ENCODE data around the gene NLRP1. TPM values are rescaled to one million over a fixed set of nuclear protein-coding genes. Genes with fewer than 3 reads are reported as not detected.

NLRP1 gene
- total and polyA plus RNA-seq, 2 of the 13 experiments (the other 11 are each of a cell fraction or from before 2014, with no cell fraction given): 3.4 to 3.7 TPM

GRCh38 chr17:5516060-5516792 lies 68.1 kb downstream of the NLRP1 start (continued):
- no peak for TF ChIP-seq ZZZ3 (CRISPR knock-in tag; IDR thresholded peaks at IDR 0.05; ENCODE audit: borderline replicate concordance)
- TF ChIP-seq ATAD3A (CRISPR knock-in tag; IDR thresholded peaks at IDR 0.05): no peak
- no peak for TF ChIP-seq HMG20B (CRISPR knock-in tag; conservative IDR thresholded peaks at IDR 0.05)
- no peak for TF ChIP-seq ZNF432 (CRISPR knock-in tag; IDR thresholded peaks at IDR 0.05; ENCODE audit: borderline replicate concordance)
- TF ChIP-seq ARNT (IDR thresholded peaks at IDR 0.05): no peak
- peak; percentile 59; the same call in 1 of the 2 replicates for TF ChIP-seq SIX1 (CRISPR knock-in tag; IDR thresholded peaks at IDR 0.05; ENCODE audit: borderline replicate concordance)
- no peak for TF ChIP-seq RELA (CRISPR knock-in tag; IDR thresholded peaks at IDR 0.05)
- TF ChIP-seq EEA1 (CRISPR knock-in tag; IDR thresholded peaks at IDR 0.05; ENCODE audit: borderline replicate concordance): no peak
- TF ChIP-seq HNRNPLL (IDR thresholded peaks at IDR 0.05; ENCODE audit: low read depth, low read length, poor library complexity, severe bottlenecking): no peak
- no peak for TF ChIP-seq KLF11 (CRISPR knock-in tag; IDR thresholded peaks at IDR 0.05)
- TF ChIP-seq NCOA2 (CRISPR knock-in tag; IDR thresholded peaks at IDR 0.05): peak; percentile 17; the same call in 1 of the 2 replicates
- no peak for TF ChIP-seq HDAC6 (IDR thresholded peaks at IDR 0.05; ENCODE audit: low read depth, low read length)
- peak; percentile 90 for TF ChIP-seq FOXK2 (IDR thresholded peaks at IDR 0.05)
- TF ChIP-seq RFX3 (CRISPR knock-in tag; IDR thresholded peaks at IDR 0.05): no peak
- no peak for TF ChIP-seq FOXC1 (CRISPR knock-in tag; IDR thresholded peaks at IDR 0.05; ENCODE audit: borderline replicate concordance)
- no peak for TF ChIP-seq ZNF839 (CRISPR knock-in tag; IDR thresholded peaks at IDR 0.05; ENCODE audit: borderline replicate concordance)
- no peak for TF ChIP-seq MIER3 (CRISPR knock-in tag; IDR thresholded peaks at IDR 0.05; ENCODE audit: borderline replicate concordance)
- TF ChIP-seq, protein P1, sequence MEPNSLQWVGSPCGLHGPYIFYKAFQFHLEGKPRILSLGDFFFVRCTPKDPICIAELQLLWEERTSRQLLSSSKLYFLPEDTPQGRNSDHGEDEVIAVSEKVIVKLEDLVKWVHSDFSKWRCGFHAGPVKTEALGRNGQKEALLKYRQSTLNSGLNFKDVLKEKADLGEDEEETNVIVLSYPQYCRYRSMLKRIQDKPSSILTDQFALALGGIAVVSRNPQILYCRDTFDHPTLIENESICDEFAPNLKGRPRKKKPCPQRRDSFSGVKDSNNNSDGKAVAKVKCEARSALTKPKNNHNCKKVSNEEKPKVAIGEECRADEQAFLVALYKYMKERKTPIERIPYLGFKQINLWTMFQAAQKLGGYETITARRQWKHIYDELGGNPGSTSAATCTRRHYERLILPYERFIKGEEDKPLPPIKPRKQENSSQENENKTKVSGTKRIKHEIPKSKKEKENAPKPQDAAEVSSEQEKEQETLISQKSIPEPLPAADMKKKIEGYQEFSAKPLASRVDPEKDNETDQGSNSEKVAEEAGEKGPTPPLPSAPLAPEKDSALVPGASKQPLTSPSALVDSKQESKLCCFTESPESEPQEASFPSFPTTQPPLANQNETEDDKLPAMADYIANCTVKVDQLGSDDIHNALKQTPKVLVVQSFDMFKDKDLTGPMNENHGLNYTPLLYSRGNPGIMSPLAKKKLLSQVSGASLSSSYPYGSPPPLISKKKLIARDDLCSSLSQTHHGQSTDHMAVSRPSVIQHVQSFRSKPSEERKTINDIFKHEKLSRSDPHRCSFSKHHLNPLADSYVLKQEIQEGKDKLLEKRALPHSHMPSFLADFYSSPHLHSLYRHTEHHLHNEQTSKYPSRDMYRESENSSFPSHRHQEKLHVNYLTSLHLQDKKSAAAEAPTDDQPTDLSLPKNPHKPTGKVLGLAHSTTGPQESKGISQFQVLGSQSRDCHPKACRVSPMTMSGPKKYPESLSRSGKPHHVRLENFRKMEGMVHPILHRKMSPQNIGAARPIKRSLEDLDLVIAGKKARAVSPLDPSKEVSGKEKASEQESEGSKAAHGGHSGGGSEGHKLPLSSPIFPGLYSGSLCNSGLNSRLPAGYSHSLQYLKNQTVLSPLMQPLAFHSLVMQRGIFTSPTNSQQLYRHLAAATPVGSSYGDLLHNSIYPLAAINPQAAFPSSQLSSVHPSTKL (CRISPR knock-in tag; IDR thresholded peaks at IDR 0.05): peak; percentile 83
- TF ChIP-seq, protein P2, sequence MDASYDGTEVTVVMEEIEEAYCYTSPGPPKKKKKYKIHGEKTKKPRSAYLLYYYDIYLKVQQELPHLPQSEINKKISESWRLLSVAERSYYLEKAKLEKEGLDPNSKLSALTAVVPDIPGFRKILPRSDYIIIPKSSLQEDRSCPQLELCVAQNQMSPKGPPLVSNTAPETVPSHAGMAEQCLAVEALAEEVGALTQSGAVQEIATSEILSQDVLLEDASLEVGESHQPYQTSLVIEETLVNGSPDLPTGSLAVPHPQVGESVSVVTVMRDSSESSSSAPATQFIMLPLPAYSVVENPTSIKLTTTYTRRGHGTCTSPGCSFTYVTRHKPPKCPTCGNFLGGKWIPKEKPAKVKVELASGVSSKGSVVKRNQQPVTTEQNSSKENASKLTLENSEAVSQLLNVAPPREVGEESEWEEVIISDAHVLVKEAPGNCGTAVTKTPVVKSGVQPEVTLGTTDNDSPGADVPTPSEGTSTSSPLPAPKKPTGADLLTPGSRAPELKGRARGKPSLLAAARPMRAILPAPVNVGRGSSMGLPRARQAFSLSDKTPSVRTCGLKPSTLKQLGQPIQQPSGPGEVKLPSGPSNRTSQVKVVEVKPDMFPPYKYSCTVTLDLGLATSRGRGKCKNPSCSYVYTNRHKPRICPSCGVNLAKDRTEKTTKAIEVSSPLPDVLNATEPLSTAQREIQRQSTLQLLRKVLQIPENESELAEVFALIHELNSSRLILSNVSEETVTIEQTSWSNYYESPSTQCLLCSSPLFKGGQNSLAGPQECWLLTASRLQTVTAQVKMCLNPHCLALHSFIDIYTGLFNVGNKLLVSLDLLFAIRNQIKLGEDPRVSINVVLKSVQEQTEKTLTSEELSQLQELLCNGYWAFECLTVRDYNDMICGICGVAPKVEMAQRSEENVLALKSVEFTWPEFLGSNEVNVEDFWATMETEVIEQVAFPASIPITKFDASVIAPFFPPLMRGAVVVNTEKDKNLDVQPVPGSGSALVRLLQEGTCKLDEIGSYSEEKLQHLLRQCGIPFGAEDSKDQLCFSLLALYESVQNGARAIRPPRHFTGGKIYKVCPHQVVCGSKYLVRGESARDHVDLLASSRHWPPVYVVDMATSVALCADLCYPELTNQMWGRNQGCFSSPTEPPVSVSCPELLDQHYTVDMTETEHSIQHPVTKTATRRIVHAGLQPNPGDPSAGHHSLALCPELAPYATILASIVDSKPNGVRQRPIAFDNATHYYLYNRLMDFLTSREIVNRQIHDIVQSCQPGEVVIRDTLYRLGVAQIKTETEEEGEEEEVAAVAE (CRISPR knock-in tag; IDR thresholded peaks at IDR 0.05; ENCODE audit: borderline replicate concordance): peak; percentile 46; the same call in 1 of the 2 replicates
- peak; percentile 15 for TF ChIP-seq XRCC5 (optimal IDR thresholded peaks at IDR 0.05; ENCODE audit: low read length)
- peak; percentile 65; the same call in 1 of the 2 replicates for TF ChIP-seq KDM1A (CRISPR knock-in tag; IDR thresholded peaks at IDR 0.05)
- no peak for TF ChIP-seq ZNF253 (CRISPR knock-in tag; IDR thresholded peaks at IDR 0.05; ENCODE audit: borderline replicate concordance)

Measured in HepG2 (cell line).